ENCODE data around the gene PER1. TPM values are rescaled to one million over a fixed set of nuclear protein-coding genes. Genes with fewer than 3 reads are reported as not detected.

PER1 gene
- total and polyA plus RNA-seq, 10 of the 15 experiments (the other 5 are each of a cell fraction or from before 2014, with no cell fraction given) = 0.02 to 25.1 (median 5.4) TPM

GRCh38 chr17:8108972-8109660, 43.1 kb downstream of the PER1 start:
- in situ Hi-C loops (cut with MboI) = no loop called here
- ATAC-seq (no peak), DNase-seq (ENCODE audit: low read depth, low spot score) (no peak), FAIRE-seq (no peak)
- H4K20me1 ChIP-seq (ENCODE audit: control insufficient read depth, insufficient read depth) = no peaks in the 10 kb centered on the region
- H3K9me3 ChIP-seq (replicated peaks; ENCODE audit: control insufficient read depth, insufficient read depth, low read length) = no peaks in the 10 kb centered on the region
- intact Hi-C loops (cut with micrococcal nuclease; ENCODE audit: unreplicated experiment) = no loop called here
- H3K4me3 ChIP-seq = no peak overlapping the region
- no peaks in the 10 kb centered on the region for H3K36me3 ChIP-seq (ENCODE audit: control insufficient read depth in 2 of 2, insufficient read depth in 2 of 2, low read length in 1 of 2)
- 68% methylated on average over 31 of the region's 33 CpGs for WGBS (ENCODE audit: insufficient coverage, insufficient replicate concordance, low lambda C conversion rate, missing lambda C conversion rate)
- BruUV-seq (replicated peaks) = no TSS peak
- no peaks in the 10 kb centered on the region for H3K79me2 ChIP-seq (ENCODE audit: control insufficient read depth, insufficient read depth, low read length)
- ChIA-PET CTCF (interaction anchor here (1.0 to 14.3 kb wide), 15 partner anchors 9 to 91 kb away, joined by 3 to 189 read pairs (median 13); partner anchors contain the start of genes ALOX12B and ALOXE3), SMC1A (ENCODE audit: uncharacterized antibody, unreplicated experiment) (interaction anchor here (1.2 to 1.9 kb wide), 3 partner anchors 18 to 51 kb away, joined by 4 to 8 read pairs (median 5); no protein-coding TSS in a partner anchor), POLR2A (no interaction called here), RAD21 (ENCODE audit: unreplicated experiment) (interaction anchor here (1.6 to 2.4 kb wide), 4 partner anchors 10 to 35 kb away, joined by 4 to 11 read pairs (median 9); partner anchors contain the start of gene ALOXE3)
- H2AFZ ChIP-seq (ENCODE audit: control insufficient read depth, low read depth, low read length) = no peak overlapping the region
- H3K27me3 ChIP-seq (replicated peaks in 1 of 2; ENCODE audit: control insufficient read depth in 2 of 2, insufficient read depth in 2 of 2, low read length in 1 of 2) = no peaks in the 10 kb centered on the region; a peak in 2 of 4 replicates
- no peak overlapping the region for H3K9ac ChIP-seq (ENCODE audit: control insufficient read depth, insufficient read depth, low read length)
- no peak for TF ChIP-seq POLR2AphosphoS2 (IDR thresholded peaks at IDR 0.05; ENCODE audit: low read depth, low read length)
- no peak for TF ChIP-seq FOS (IDR thresholded peaks at IDR 0.05; ENCODE audit: borderline replicate concordance, extremely low read depth, insufficient read length)
- no peak for TF ChIP-seq BCL11A (IDR thresholded peaks at IDR 0.05; ENCODE audit: low read depth, low read length)
- TF ChIP-seq SMAD5 (IDR thresholded peaks at IDR 0.05; ENCODE audit: low read depth) = no peak
- no peak for TF ChIP-seq FOXK2 (IDR thresholded peaks at IDR 0.05)
- TF ChIP-seq EED (IDR thresholded peaks at IDR 0.05; ENCODE audit: low read depth) = no peak
- no peak for TF ChIP-seq SKIL (IDR thresholded peaks at IDR 0.05; ENCODE audit: low read depth, poor library complexity, severe bottlenecking)
- no peak for TF ChIP-seq LARP7 (IDR thresholded peaks at IDR 0.05)
- no peak for TF ChIP-seq PKNOX1 (IDR thresholded peaks at IDR 0.05)
- no peak for TF ChIP-seq CUX1 (IDR thresholded peaks at IDR 0.05; ENCODE audit: insufficient replicate concordance, low read depth, low read length)
- TF ChIP-seq IKZF2 (IDR thresholded peaks at IDR 0.05) = no peak
- no peak for TF ChIP-seq KLF5 (IDR thresholded peaks at IDR 0.05; ENCODE audit: partially characterized antibody)
- TF ChIP-seq SUPT20H (IDR thresholded peaks at IDR 0.05; ENCODE audit: borderline replicate concordance, control insufficient read depth, low read depth, low read length) = no peak
- no peak for TF ChIP-seq POLR2AphosphoS5 (IDR thresholded peaks at IDR 0.05; ENCODE audit: low read length)
- TF ChIP-seq NR2F1 (conservative IDR thresholded peaks at IDR 0.05) = no peak
- no peak overlapping the region for H3K27ac ChIP-seq (ENCODE audit: control insufficient read depth, insufficient read depth)
- no peak overlapping the region for H3K4me2 ChIP-seq (ENCODE audit: control insufficient read depth, insufficient read depth)
- H3K4me1 ChIP-seq (ENCODE audit: control insufficient read depth, insufficient read depth, low read length) = peaks cover 4% of the 10 kb centered on the region
